ENCODE data around the gene EPM2AIP1. TPM values are rescaled to one million over a fixed set of nuclear protein-coding genes. Genes with fewer than 3 reads are reported as not detected.
A peak's percentile ranks its signal among the peaks of the same experiment; 100 is the strongest.

Gene EPM2AIP1
- total and polyA plus RNA-seq, 8 donors = 2.4 to 37.3 (median 8.4) TPM

DNA sequence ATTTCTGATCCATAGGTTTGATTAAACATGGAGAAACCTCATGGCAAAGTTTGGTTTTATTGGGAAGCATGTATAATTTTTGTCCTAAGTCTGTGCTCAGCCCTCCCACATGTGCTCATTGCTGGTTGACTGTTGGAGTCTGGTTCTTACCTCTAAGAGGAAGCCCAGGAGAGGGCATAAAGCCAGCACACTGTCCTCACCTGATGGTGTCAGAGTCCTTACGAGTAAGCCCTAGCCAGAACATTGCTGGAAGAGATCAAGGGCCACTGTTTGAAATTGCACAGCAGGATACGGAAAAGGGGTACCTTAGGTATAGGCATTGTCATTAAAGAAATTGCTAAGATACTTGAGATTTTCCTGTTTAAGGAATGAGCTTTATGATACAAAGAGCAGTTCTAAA lies 21.7 kb upstream of the EPM2AIP1 start:
- H3K27ac ChIP-seq = no peak overlapping the region
- H3K27me3 ChIP-seq = no peaks in the 10 kb centered on the region
- 83 to 96% (median 87%) methylated on average over 2 of the region's 2 CpGs for WGBS, 5 donors
- no peaks in the 10 kb centered on the region for H3K4me1 ChIP-seq
- intact Hi-C loops (cut with DNase I; ENCODE audit: low total_unique reads) = no loop called here
- TF ChIP-seq POLR2AphosphoS5 (IDR thresholded peaks at IDR 0.05) (no peak), POLR2A (IDR thresholded peaks at IDR 0.05) (no peak), CTCF (IDR thresholded peaks at IDR 0.05) (no peak), EP300 (IDR thresholded peaks at IDR 0.05) (no peak)
- no peak overlapping the region for H3K4me3 ChIP-seq
- H3K36me3 ChIP-seq = peaks cover 40 to 99% (median 98%) of the 10 kb centered on the region in 4 donors
- H3K9me3 ChIP-seq = no peaks in the 10 kb centered on the region
- DNase-seq = no peak

- Histone ChIP-seq H3K27ac (peak within 1 kb of the TSS; percentile 97 to 99 (median 98)), H3K36me3 (peaks cover 21 to 38% (median 35%) of the 10 kb centered on the region in 4 donors), H3K4me3 (peak within 1 kb of the TSS; percentile 52 to 70 (median 64)), H3K4me1 (peaks cover 33 to 48% (median 44%) of the 10 kb centered on the region in 4 donors), H3K27me3 (no peaks in the 10 kb centered on the region), H3K9me3 (no peaks in the 10 kb centered on the region)
- TF ChIP-seq POLR2A (IDR thresholded peaks at IDR 0.05) = peak in 1 of 4 donors; percentile 47
- TF ChIP-seq CTCF (IDR thresholded peaks at IDR 0.05) = peak in 1 of 7 experiments; percentile 12
- TF ChIP-seq EP300 (IDR thresholded peaks at IDR 0.05) = peak; percentile 38
- TF ChIP-seq POLR2AphosphoS5 (IDR thresholded peaks at IDR 0.05) = peak; percentile 68 to 90 (median 87)
- DNase-seq = peak; percentile 100
- intact Hi-C loops (cut with DNase I; ENCODE audit: low total_unique reads) = no loop called here
- WGBS, 5 donors = 1 to 2% (median 1%) methylated on average over 33 to 47 of the region's 47 CpGs
These were observed 674 bp upstream of the EPM2AIP1 start, which contains the start of gene MLH1 for GRCh38 chr3:36993326-36994283. MLH1 (plus strand) TSS chr3:36993518; CDS start chr3:36993548, 30 bp downstream.

- peak overlapping the region; percentile 52 to 70 (median 64) for H3K4me3 ChIP-seq
- H3K27ac ChIP-seq = peak overlapping the region; percentile 85 to 99 (median 98)
- WGBS, 5 donors = 12 to 20% (median 17%) methylated on average over 18 to 24 of the region's 24 CpGs
- intact Hi-C loops (cut with DNase I; ENCODE audit: low total_unique reads) = no loop called here
- no peaks in the 10 kb centered on the region for H3K9me3 ChIP-seq
- H3K27me3 ChIP-seq = no peaks in the 10 kb centered on the region
- H3K36me3 ChIP-seq = peaks cover 14 to 36% (median 26%) of the 10 kb centered on the region in 4 donors
- peaks cover 33 to 63% (median 51%) of the 10 kb centered on the region in 4 donors for H3K4me1 ChIP-seq
- TF ChIP-seq POLR2A (IDR thresholded peaks at IDR 0.05) (no peak), POLR2AphosphoS5 (IDR thresholded peaks at IDR 0.05) (peak in 1 of 3 donors; percentile 5), EP300 (IDR thresholded peaks at IDR 0.05) (no peak), CTCF (IDR thresholded peaks at IDR 0.05) (no peak)
- DNase-seq = peak in 1 of 2 donors; percentile 66
These were observed 767 bp downstream of the EPM2AIP1 start for GRCh38 chr3:36991923-36992805.

GRCh38 chr3:36991147-36991546 lies 1.8 kb downstream of the EPM2AIP1 start:
- Histone ChIP-seq H3K27me3 (no peaks in the 10 kb centered on the region), H3K27ac (peak overlapping the region in 3 of 5 donors; percentile 98 to 99 (median 99)), H3K9me3 (no peaks in the 10 kb centered on the region), H3K36me3 (peaks cover 13 to 36% (median 26%) of the 10 kb centered on the region in 4 donors), H3K4me3 (peak overlapping the region; percentile 52 to 70 (median 64)), H3K4me1 (peaks cover 33 to 65% (median 51%) of the 10 kb centered on the region in 4 donors)
- intact Hi-C loops (cut with DNase I; ENCODE audit: low total_unique reads) = no loop called here
- no peak for DNase-seq
- TF ChIP-seq CTCF (IDR thresholded peaks at IDR 0.05) (no peak), POLR2AphosphoS5 (IDR thresholded peaks at IDR 0.05) (no peak), EP300 (IDR thresholded peaks at IDR 0.05) (no peak), POLR2A (IDR thresholded peaks at IDR 0.05) (no peak)
- WGBS, 5 donors = 65 to 85% (median 79%) methylated on average over 3 of the region's 3 CpGs
